Measurements from ENCODE around the gene NOP56. TPM values are rescaled to one million over a fixed set of nuclear protein-coding genes. Genes with fewer than 3 reads are reported as not detected.

NOP56 gene
- total and polyA plus RNA-seq, 2 of the 4 experiments (the other 2 are of a cell fraction) = 189 to 231 TPM

DNA sequence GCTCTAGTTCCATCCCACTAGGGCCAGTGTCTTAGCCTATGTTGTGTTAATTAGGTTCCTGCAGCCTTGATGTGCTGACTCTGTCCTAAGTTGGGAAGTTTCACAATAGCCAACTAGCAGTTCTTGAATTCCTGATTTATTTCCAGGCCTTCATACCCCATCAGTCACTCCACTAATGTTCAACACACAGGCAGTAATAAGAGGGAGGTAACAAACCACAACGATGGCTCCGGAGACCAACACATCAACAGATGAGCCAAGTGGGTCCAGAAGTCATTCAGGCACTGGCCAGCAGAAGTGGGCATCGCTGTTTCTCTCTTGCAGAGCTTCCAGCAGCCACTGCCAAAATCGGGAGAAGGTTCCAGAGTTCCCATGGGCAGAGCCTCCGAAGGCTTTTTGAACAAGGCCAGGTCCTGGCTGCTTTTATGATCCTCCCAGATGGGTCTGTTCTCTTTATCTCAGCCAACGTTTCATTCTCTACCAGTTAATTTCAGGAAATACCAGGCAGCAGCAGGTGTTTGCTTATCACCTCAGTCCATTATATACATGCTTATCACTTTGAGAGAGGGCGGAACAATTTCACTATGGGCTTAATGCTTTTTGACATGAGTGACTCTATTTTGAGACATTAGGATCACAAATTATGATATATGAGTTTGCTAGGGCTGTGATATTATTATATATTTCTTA is 48.5 kb upstream of the NOP56 start:
- dilution Hi-C loops (cut with HindIII; ENCODE audit: low sequenced_read_pairs, unreplicated experiment) = no loop called here
- no peak overlapping the region for H4K5ac ChIP-seq (ENCODE audit: low read depth, low read length)
- CTCF ChIA-PET = no interaction called here
- intact Hi-C loops (cut with micrococcal nuclease) = no loop called here
- H4K8ac ChIP-seq (ENCODE audit: low read depth in 2 of 2, low read length in 2 of 2) = no peak overlapping the region
- no peak overlapping the region for H3K18ac ChIP-seq (ENCODE audit: low read depth, low read length)
- H3K9me3 ChIP-seq (ENCODE audit: control insufficient read depth, insufficient read depth, low read length) = peaks cover 3% of the 10 kb centered on the region; the same call in 1 of the 2 replicates
- DNase-seq (no peak), ATAC-seq (ENCODE audit: low read depth) (no peak)
- H3K4me2 ChIP-seq (ENCODE audit: low read depth, low read length) = no peak overlapping the region
- H2AK9ac ChIP-seq (replicated peaks; ENCODE audit: low read depth, low read length, poor library complexity) = no peak overlapping the region
- H3K14ac ChIP-seq (replicated peaks; ENCODE audit: low read depth, low read length) = no peak overlapping the region
- no peak overlapping the region for H2BK5ac ChIP-seq (ENCODE audit: low read depth, low read length, poor library complexity, severe bottlenecking)
- no peak overlapping the region for H2BK120ac ChIP-seq (ENCODE audit: low read depth, low read length)
- no peaks in the 10 kb centered on the region for H3K27me3 ChIP-seq (ENCODE audit: control insufficient read depth, insufficient read depth, low read length)
- no peak overlapping the region for H3K27ac ChIP-seq (ENCODE audit: insufficient read depth, low read length)
- no peak overlapping the region for H3K4me3 ChIP-seq (ENCODE audit: insufficient read depth, low read depth, low read length)
- no TSS peak for BruUV-seq (replicated peaks)
- no peaks in the 10 kb centered on the region for H3K79me1 ChIP-seq (ENCODE audit: low read depth in 1 of 2, low read length in 2 of 2)
- H3K36me3 ChIP-seq (ENCODE audit: control insufficient read depth, insufficient read depth, low read length) = no peaks in the 10 kb centered on the region
- POLR2A ChIA-PET (ENCODE audit: unreplicated experiment) = no interaction called here
- no peak overlapping the region for H3K56ac ChIP-seq (ENCODE audit: extremely low read depth, insufficient read depth, low read length)
- H2AFZ ChIP-seq (replicated peaks; ENCODE audit: low read length, poor library complexity) = peak overlapping the region; percentile 10
- no peak overlapping the region for H3K9ac ChIP-seq (ENCODE audit: low read depth, low read length)
- H3K23ac ChIP-seq (ENCODE audit: low read depth, low read length) = no peak overlapping the region
- no peaks in the 10 kb centered on the region for H3K4me1 ChIP-seq (ENCODE audit: control insufficient read depth, insufficient read depth, low read length)
- TF ChIP-seq NFE2L2 (IDR thresholded peaks at IDR 0.05; ENCODE audit: low read depth, low read length) = no peak
- no peak for TF ChIP-seq BHLHE40 (IDR thresholded peaks at IDR 0.05; ENCODE audit: low read depth, low read length)
- no peak for TF ChIP-seq SMC3 (IDR thresholded peaks at IDR 0.05; ENCODE audit: low read depth, low read length)
- TF ChIP-seq, protein P1, sequence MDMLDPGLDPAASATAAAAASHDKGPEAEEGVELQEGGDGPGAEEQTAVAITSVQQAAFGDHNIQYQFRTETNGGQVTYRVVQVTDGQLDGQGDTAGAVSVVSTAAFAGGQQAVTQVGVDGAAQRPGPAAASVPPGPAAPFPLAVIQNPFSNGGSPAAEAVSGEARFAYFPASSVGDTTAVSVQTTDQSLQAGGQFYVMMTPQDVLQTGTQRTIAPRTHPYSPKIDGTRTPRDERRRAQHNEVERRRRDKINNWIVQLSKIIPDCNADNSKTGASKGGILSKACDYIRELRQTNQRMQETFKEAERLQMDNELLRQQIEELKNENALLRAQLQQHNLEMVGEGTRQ (IDR thresholded peaks at IDR 0.05; ENCODE audit: low read depth, low read length) = no peak
- TF ChIP-seq RAD21 (IDR thresholded peaks at IDR 0.05; ENCODE audit: low read length) = no peak
- no peaks in the 10 kb centered on the region for H4K20me1 ChIP-seq (ENCODE audit: insufficient read depth, low read length)
- no peak overlapping the region for H3K4ac ChIP-seq (ENCODE audit: low read depth, low read length)
- H2BK20ac ChIP-seq (ENCODE audit: low read depth, low read length) = no peak overlapping the region
- no peak overlapping the region for H4K91ac ChIP-seq (ENCODE audit: insufficient read depth, low read depth, low read length)
- in situ Hi-C loops (cut with MboI; ENCODE audit: low sequenced_read_pairs) = no loop called here
- no peak overlapping the region for H2BK15ac ChIP-seq (ENCODE audit: low read depth, low read length)
- WGBS, 2 experiments (ENCODE audit: extremely low coverage in 2 of 2, insufficient read length in 1 of 2) = 71% methylated on average over 2 of the region's 7 CpGs; no CpG with 5 or more reads in 1 of the 2 experiments
- no peaks in the 10 kb centered on the region for H3K9me1 ChIP-seq (ENCODE audit: insufficient read depth, low read length)
- H2AK5ac ChIP-seq (ENCODE audit: low read depth, low read length) = no peak overlapping the region
